Glutamatergic neuron (in vitro differentiated cells): ENCODE measurements around the gene MLH1. TPM values are rescaled to one million over a fixed set of nuclear protein-coding genes. Genes with fewer than 3 reads are reported as not detected.

Experiments
- DNase-seq: peaks from one replicate; pipeline ENCODE4 v3.0.0; 2022
- H3K27ac Mint-ChIP-seq: one replicate; pipeline ENCODE4 v1.8.0; 2020; ENCODE audit warnings: mild to moderate bottlenecking, mixed read lengths, inconsistent platforms; ENCODE audit not compliant: unreplicated experiment
- H3K27me3 Mint-ChIP-seq: one replicate; pipeline ENCODE4 v1.8.0; 2020; ENCODE audit warnings: mild to moderate bottlenecking, moderate library complexity, mixed read lengths, inconsistent platforms; ENCODE audit not compliant: unreplicated experiment
- H3K36me3 Mint-ChIP-seq: one replicate; pipeline ENCODE4 v1.8.0; 2020; ENCODE audit warnings: mild to moderate bottlenecking, mixed read lengths, inconsistent platforms; ENCODE audit not compliant: unreplicated experiment
- H3K4me1 Mint-ChIP-seq: one replicate; pipeline ENCODE4 v1.8.0; 2020; ENCODE audit warnings: mild to moderate bottlenecking, low read depth, mixed read lengths, inconsistent platforms; ENCODE audit not compliant: unreplicated experiment
- H3K4me3 Mint-ChIP-seq: one replicate; pipeline ENCODE4 v1.8.0; 2020; ENCODE audit warnings: mild to moderate bottlenecking, mixed read lengths, inconsistent platforms; ENCODE audit not compliant: unreplicated experiment
- H3K9me3 Mint-ChIP-seq: one replicate; pipeline ENCODE4 v1.8.0; 2020; ENCODE audit warnings: mild to moderate bottlenecking, moderate library complexity, mixed read lengths, inconsistent platforms; ENCODE audit not compliant: unreplicated experiment
- total RNA-seq: library from RNA; stranded (reverse); fragmentation: NEBNext Ultra II Directional; extraction: Animal tissue kit (Norgen Biotek cat#: 25700); gene quantifications from one replicate; pipeline ENCODE4 v1.2.1, GENCODE V29; 2021; ENCODE audit not compliant: unreplicated experiment
- TF ChIP-seq, protein P1 (sequence below): fragments of 200-600 bp; sonication (generic); IDR thresholded peaks from one replicate; pipeline ENCODE4 v1.5.0; 2021; ENCODE audit not compliant: partially characterized antibody, unreplicated experiment

The MLH1 gene
- total RNA-seq, 1 donor from 2014 or later: 30.4 TPM

- TF ChIP-seq, protein P1, sequence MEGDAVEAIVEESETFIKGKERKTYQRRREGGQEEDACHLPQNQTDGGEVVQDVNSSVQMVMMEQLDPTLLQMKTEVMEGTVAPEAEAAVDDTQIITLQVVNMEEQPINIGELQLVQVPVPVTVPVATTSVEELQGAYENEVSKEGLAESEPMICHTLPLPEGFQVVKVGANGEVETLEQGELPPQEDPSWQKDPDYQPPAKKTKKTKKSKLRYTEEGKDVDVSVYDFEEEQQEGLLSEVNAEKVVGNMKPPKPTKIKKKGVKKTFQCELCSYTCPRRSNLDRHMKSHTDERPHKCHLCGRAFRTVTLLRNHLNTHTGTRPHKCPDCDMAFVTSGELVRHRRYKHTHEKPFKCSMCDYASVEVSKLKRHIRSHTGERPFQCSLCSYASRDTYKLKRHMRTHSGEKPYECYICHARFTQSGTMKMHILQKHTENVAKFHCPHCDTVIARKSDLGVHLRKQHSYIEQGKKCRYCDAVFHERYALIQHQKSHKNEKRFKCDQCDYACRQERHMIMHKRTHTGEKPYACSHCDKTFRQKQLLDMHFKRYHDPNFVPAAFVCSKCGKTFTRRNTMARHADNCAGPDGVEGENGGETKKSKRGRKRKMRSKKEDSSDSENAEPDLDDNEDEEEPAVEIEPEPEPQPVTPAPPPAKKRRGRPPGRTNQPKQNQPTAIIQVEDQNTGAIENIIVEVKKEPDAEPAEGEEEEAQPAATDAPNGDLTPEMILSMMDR: no peak
- Mint-ChIP-seq H3K36me3 (peaks cover 11% of the 10 kb centered on the region), H3K4me1 (no peaks in the 10 kb centered on the region), H3K27ac (no peak overlapping the region), H3K27me3 (no peaks in the 10 kb centered on the region), H3K4me3 (no peak overlapping the region), H3K9me3 (no peaks in the 10 kb centered on the region)
- no peak for DNase-seq
Observed at GRCh38 chr3:37026851-37027250, 33.5 kb downstream of the MLH1 start.

GRCh38 chr3:37028329-37028728, 35.0 kb downstream of the MLH1 start:
- Mint-ChIP-seq H3K27me3 (no peaks in the 10 kb centered on the region), H3K9me3 (no peaks in the 10 kb centered on the region), H3K4me1 (no peaks in the 10 kb centered on the region), H3K4me3 (no peak overlapping the region), H3K27ac (no peak overlapping the region), H3K36me3 (peaks cover 11% of the 10 kb centered on the region)
- DNase-seq: no peak
- TF ChIP-seq, protein P1: no peak

DNA sequence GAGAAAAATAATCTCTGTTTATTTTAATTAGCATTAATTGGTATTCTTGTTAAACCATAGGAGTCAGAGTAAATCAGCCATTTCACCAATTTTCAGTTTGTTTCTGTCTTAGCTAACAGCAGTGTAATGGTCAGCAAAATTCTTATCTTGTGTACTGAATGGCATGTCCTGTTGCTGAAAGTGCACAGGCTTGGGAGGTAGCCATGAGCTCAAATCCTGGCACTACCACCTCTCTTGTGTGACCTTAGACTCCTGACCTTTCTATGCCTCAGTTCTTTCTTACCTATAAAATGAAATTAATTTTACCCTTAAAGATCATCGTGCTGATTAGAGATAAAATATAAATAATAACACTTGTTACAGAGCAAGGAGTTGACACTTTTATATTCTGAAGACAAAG, 35.8 kb downstream of the MLH1 start:
- H3K4me3 Mint-ChIP-seq: no peak overlapping the region
- peaks cover 10% of the 10 kb centered on the region for H3K36me3 Mint-ChIP-seq
- no peak overlapping the region for H3K27ac Mint-ChIP-seq
- TF ChIP-seq, protein P1: no peak
- H3K27me3 Mint-ChIP-seq: no peaks in the 10 kb centered on the region
- no peaks in the 10 kb centered on the region for H3K4me1 Mint-ChIP-seq
- DNase-seq: no peak
- no peaks in the 10 kb centered on the region for H3K9me3 Mint-ChIP-seq

GRCh38 chr3:37029516-37030163, 36.3 kb downstream of the MLH1 start:
- no peaks in the 10 kb centered on the region for H3K4me1 Mint-ChIP-seq
- DNase-seq: no peak
- TF ChIP-seq, protein P1: no peak
- no peak overlapping the region for H3K4me3 Mint-ChIP-seq
- no peaks in the 10 kb centered on the region for H3K27me3 Mint-ChIP-seq
- H3K9me3 Mint-ChIP-seq: no peaks in the 10 kb centered on the region
- no peak overlapping the region for H3K27ac Mint-ChIP-seq
- H3K36me3 Mint-ChIP-seq: peaks cover 6% of the 10 kb centered on the region

- H3K27me3 Mint-ChIP-seq: no peaks in the 10 kb centered on the region
- DNase-seq: no peak
- no peak overlapping the region for H3K4me3 Mint-ChIP-seq
- no peaks in the 10 kb centered on the region for H3K9me3 Mint-ChIP-seq
- H3K27ac Mint-ChIP-seq: no peak overlapping the region
- TF ChIP-seq, protein P1: no peak
- peaks cover 11% of the 10 kb centered on the region for H3K36me3 Mint-ChIP-seq
- H3K4me1 Mint-ChIP-seq: no peaks in the 10 kb centered on the region
Observed at GRCh38 chr3:37030588-37030987, 37.3 kb downstream of the MLH1 start.
